ENCODE results near the gene GADD45A. TPM values are rescaled to one million over a fixed set of nuclear protein-coding genes. Genes with fewer than 3 reads are reported as not detected.

GADD45A gene
- total RNA-seq, 1 donor from 2014 or later: 10.9 TPM

Other genes with a start within 250 kb of the GADD45A start
- 149 and 229 TPM in 2 replicates for gene GNG12, start 148.3 kb downstream of the GADD45A start, total RNA-seq